Measurements from ENCODE around the gene BMPR1B. TPM values are rescaled to one million over a fixed set of nuclear protein-coding genes. Genes with fewer than 3 reads are reported as not detected.

BMPR1B gene
- total RNA-seq, 2 donors from 2014 or later, result 12.9 to 19.5 TPM

- no peak for TF ChIP-seq CTCF (IDR thresholded peaks at IDR 0.05)
- DNase-seq (ENCODE audit: low spot score) (no peak), ATAC-seq (ENCODE audit: insufficient number of reproducible peaks, low FRiP score, low read depth) (no peak)
- Histone ChIP-seq H3K4me1 (ENCODE audit: control insufficient read depth in 1 of 2, low read depth in 2 of 2) (peaks cover 25 to 70% of the 10 kb centered on the region in 2 donors), H3K27me3 (replicated peaks; ENCODE audit: insufficient read depth) (no peaks in the 10 kb centered on the region), H3K9me3 (no peaks in the 10 kb centered on the region), H3K27ac (no peak overlapping the region), H3K4me3 (no peak overlapping the region), H3K36me3 (no peaks in the 10 kb centered on the region)
Measured at GRCh38 chr4:95048296-95048695, 290.5 kb downstream of the BMPR1B start.

GRCh38 chr4:95049551-95050233, 291.9 kb downstream of the BMPR1B start:
- Histone ChIP-seq H3K4me1 (ENCODE audit: control insufficient read depth in 1 of 2, low read depth in 2 of 2) (peaks cover 25 to 65% of the 10 kb centered on the region in 2 donors), H3K4me3 (no peak overlapping the region), H3K36me3 (no peaks in the 10 kb centered on the region), H3K9me3 (no peaks in the 10 kb centered on the region), H3K27me3 (replicated peaks; ENCODE audit: insufficient read depth) (no peaks in the 10 kb centered on the region), H3K27ac (peak overlapping the region; percentile 18 to 77)
- no peak for TF ChIP-seq CTCF (IDR thresholded peaks at IDR 0.05)
- DNase-seq (ENCODE audit: low spot score) (no peak), ATAC-seq (ENCODE audit: insufficient number of reproducible peaks, low FRiP score, low read depth) (no peak)

- H3K9me3 ChIP-seq, result no peaks in the 10 kb centered on the region
- H3K27me3 ChIP-seq (replicated peaks; ENCODE audit: insufficient read depth), result no peaks in the 10 kb centered on the region
- DNase-seq (ENCODE audit: low spot score) (no peak), ATAC-seq (ENCODE audit: insufficient number of reproducible peaks, low FRiP score, low read depth) (no peak)
- peak overlapping the region; percentile 53 to 77 for H3K27ac ChIP-seq
- peaks cover 19 to 50% of the 10 kb centered on the region in 2 donors for H3K4me1 ChIP-seq (ENCODE audit: control insufficient read depth in 1 of 2, low read depth in 2 of 2)
- no peak for TF ChIP-seq CTCF (IDR thresholded peaks at IDR 0.05)
- H3K36me3 ChIP-seq, result no peaks in the 10 kb centered on the region
- peak overlapping the region; percentile 60 for H3K4me3 ChIP-seq
Measured at GRCh38 chr4:95050980-95051701, 293.4 kb downstream of the BMPR1B start.

GRCh38 chr4:95051702-95052020, 293.9 kb downstream of the BMPR1B start:
- TF ChIP-seq CTCF (IDR thresholded peaks at IDR 0.05), result no peak
- ATAC-seq (ENCODE audit: insufficient number of reproducible peaks, low FRiP score, low read depth), result no peak
- Histone ChIP-seq H3K9me3 (no peaks in the 10 kb centered on the region), H3K27me3 (replicated peaks; ENCODE audit: insufficient read depth) (no peaks in the 10 kb centered on the region), H3K36me3 (no peaks in the 10 kb centered on the region), H3K27ac (peak overlapping the region; percentile 14 to 77), H3K4me3 (peak overlapping the region; percentile 60), H3K4me1 (ENCODE audit: control insufficient read depth in 1 of 2, low read depth in 2 of 2) (peaks cover 19 to 48% of the 10 kb centered on the region in 2 donors)
- no peak for DNase-seq (ENCODE audit: low spot score)

GRCh38 chr4:95058991-95059390, 301.2 kb downstream of the BMPR1B start:
- Histone ChIP-seq H3K27ac (no peak overlapping the region), H3K27me3 (replicated peaks; ENCODE audit: insufficient read depth) (no peaks in the 10 kb centered on the region), H3K4me1 (ENCODE audit: control insufficient read depth in 1 of 2, low read depth in 2 of 2) (peaks cover 8 to 40% of the 10 kb centered on the region in 2 donors), H3K36me3 (no peaks in the 10 kb centered on the region), H3K4me3 (no peak overlapping the region), H3K9me3 (no peaks in the 10 kb centered on the region)
- no peak for ATAC-seq (ENCODE audit: insufficient number of reproducible peaks, low FRiP score, low read depth)
- TF ChIP-seq CTCF (IDR thresholded peaks at IDR 0.05), result no peak
- DNase-seq (ENCODE audit: low spot score), result no peak
